VCaP (cell line): Measurements from ENCODE around the gene RFC3.

Experiments used
- H3K27ac ChIP-seq: fragments of 450-650 bp; 2 replicates; pipeline ENCODE4 v1.5.1; 2017
- TF ChIP-seq, protein P1 (sequence below): fragments of 450-650 bp; conservative IDR thresholded peaks from 2 replicates; pipeline ENCODE4 v1.5.1; 2017; ENCODE audit warnings: mild to moderate bottlenecking, moderate library complexity

Gene RFC3

DNA sequence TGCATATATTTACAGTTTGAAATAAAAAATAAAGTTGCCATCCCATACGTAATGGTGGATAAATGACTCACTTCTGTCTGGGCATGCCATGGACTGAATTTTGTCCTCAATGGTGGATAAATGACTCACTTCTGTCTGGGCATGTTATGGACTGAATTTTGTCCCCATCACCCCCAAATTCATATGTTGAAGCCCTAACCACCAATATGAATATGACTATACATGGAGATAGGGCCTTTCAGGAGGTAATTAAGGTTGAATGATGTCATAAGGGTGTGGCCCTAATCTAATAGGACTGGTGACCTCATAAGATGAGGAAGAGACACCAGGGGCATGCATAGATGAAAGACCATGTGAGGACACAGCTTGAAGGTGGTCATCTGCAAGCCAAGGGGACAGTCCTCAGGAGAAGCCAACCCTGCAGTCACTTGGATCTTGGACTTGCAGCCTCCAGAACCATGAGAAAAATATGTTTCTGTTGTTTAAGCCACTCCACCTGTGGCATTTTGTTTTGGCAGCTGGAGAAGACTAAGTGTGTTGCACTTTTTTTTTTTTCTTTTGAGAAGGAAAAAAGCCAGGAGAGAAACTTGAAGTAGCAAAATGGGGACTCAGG lies 41.8 kb downstream of the RFC3 start:
- H3K27ac ChIP-seq, result no peak overlapping the region
- TF ChIP-seq, protein P1, sequence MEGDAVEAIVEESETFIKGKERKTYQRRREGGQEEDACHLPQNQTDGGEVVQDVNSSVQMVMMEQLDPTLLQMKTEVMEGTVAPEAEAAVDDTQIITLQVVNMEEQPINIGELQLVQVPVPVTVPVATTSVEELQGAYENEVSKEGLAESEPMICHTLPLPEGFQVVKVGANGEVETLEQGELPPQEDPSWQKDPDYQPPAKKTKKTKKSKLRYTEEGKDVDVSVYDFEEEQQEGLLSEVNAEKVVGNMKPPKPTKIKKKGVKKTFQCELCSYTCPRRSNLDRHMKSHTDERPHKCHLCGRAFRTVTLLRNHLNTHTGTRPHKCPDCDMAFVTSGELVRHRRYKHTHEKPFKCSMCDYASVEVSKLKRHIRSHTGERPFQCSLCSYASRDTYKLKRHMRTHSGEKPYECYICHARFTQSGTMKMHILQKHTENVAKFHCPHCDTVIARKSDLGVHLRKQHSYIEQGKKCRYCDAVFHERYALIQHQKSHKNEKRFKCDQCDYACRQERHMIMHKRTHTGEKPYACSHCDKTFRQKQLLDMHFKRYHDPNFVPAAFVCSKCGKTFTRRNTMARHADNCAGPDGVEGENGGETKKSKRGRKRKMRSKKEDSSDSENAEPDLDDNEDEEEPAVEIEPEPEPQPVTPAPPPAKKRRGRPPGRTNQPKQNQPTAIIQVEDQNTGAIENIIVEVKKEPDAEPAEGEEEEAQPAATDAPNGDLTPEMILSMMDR, result no peak

DNA sequence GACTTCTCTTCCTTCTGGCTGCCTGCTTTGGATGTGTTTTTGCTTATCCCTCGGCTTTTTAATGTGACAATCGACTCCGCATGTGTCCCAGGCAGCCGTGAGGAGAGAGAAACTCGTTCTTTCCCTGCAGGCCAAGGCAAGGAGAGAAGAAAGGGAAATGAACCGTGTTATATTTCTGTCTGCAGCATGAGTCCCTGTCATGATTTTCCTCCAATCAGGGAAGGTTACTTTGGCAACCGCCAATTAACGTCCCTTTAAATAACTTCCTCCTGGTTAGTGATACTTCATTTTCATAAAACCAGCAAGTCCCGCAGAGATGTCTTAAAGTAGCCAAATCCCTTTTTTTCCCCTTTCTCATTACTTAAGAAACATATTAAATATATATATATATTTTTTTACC lies 42.6 kb downstream of the RFC3 start:
- TF ChIP-seq, protein P1, result no peak

DNA sequence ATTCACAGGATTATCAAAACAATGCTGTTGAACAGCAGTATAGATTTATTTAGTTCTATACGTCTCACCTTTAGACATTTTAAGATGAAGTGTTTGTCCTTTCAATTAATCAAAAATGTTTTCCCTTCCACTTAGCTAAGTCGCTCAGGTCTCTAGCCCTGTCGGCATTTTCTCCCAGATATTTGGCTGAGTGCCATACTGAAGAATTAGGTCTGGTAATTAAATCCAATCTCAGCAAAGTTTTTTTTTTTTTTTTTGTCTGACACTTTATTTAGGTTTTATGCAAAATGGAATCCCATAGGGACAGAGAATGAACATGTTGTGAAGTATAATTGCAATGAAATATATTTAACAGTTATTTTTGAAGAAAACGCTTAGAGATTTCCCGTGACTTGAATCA lies 44.1 kb downstream of the RFC3 start:
- no peak overlapping the region for H3K27ac ChIP-seq
- TF ChIP-seq, protein P1, result no peak

More for the DNA sequence above, 42.6 kb downstream of the RFC3 start:
- H3K27ac ChIP-seq, result no peak overlapping the region

DNA sequence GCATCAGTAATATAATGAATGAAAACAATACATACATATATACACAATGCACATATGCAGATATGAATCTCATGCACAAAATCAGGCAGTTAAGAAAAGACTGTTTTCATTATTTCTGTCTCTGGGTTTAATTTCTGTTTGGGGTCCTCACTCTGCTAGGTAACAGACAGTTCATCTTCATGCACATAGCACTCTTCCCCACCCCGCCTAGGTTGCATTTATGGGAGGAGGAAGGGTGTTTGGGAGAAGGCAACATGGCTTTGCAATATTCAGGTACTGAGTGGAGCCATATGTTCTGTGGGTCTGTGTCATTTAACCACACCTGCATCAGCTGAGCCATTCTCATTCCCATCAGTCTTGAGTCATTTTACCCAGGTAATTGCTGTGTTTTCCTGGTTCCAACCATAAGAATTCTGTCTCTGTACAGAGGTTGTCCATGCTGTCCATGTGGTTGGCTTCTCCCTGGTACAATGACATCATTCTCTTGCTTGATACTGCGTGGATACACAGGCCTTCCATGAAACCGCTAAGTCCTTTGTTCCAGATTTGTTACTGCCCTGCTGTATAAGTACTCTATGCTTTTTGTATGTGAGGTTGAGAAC lies 45.3 kb downstream of the RFC3 start:
- TF ChIP-seq, protein P1, result no peak
- no peak overlapping the region for H3K27ac ChIP-seq

DNA sequence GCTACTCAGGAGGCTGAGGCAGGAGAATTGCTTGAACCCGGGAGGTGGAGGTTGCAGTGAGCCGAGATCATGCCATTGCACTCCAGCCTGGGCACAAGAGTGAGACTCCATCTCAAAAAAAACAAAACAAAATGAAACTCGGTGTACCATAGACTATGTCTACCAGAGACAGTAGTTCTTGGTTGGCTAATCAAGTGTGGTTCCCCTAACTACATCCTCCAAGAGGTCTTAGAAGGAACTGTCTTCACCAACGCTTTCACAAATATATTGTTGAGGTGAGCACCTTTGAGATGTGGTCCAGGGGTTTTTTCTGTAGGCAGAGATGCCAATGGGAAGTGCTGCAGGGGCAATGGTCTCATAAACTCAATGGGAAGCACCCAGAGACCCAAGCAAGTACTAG lies 48.0 kb downstream of the RFC3 start:
- no peak overlapping the region for H3K27ac ChIP-seq
- TF ChIP-seq, protein P1, result no peak

DNA sequence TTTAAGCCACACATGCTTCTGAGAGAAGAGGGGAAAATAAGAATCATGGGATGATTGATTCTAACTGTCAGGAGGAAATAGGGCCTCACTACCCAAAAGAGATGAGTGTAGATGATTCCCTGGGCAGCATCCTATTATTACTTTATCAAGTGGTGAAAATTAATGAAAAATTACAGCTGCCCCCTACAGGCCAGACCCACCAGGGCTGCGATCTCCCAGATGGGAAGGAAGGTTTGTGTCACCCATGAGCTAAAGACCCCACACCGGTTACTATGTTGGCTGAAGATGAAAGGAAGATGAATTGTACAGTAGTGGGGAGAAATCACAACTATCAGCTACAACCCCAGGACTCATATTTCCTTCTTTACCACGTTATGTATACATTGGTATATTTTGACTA lies 49.5 kb downstream of the RFC3 start:
- TF ChIP-seq, protein P1, result no peak
- H3K27ac ChIP-seq, result no peak overlapping the region

DNA sequence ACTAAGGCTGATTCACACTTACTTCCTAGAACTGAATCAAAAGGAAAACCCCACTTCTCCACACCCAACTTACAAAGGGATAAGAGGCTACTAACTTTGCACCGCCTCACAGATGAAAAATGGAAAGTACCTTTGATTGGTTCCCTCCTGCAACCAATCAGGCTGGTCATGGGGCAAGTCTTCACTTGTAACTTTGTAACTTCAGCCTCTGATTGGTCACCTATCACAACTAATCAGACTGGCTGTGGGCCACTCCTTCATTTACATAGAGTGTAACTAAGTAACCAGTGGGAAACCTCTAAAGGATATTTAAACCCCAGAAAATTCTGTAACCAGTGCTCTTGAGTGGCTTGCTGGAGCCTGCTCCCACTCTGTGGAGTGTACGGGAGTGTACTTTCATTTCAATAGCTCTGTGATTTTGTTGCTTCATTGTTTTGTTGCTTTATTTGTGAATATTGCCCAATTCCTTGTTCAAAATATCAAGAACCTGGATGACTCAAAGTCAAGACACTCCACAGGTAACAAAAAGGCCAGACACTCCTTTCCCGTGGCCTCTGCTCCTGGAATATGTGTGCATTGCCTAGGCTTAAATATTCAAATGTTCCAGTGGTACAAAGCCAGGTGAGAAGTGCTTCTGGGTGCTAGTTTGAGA lies 50.5 kb downstream of the RFC3 start:
- no peak overlapping the region for H3K27ac ChIP-seq
- TF ChIP-seq, protein P1, result no peak
